HG02943 (cell line): ENCODE measurements around the gene NMB.

ENCODE experiments used
- ATAC-seq: cut with Tn5 transposase; IDR thresholded peaks from one replicate; pipeline ENCODE4 v1.9.1; 2021; ENCODE audit warnings: mild to moderate bottlenecking, low read depth, moderate library complexity; ENCODE audit not compliant: unreplicated experiment

Gene NMB

GRCh38 chr15:84621358-84621979, 36.5 kb downstream of the NMB start:
- ATAC-seq = no peak

GRCh38 chr15:84620626-84621025, 37.4 kb downstream of the NMB start:
- no peak for ATAC-seq

GRCh38 chr15:84616235-84616634, 41.8 kb downstream of the NMB start:
- ATAC-seq = no peak

GRCh38 chr15:84611631-84612030, 46.4 kb downstream of the NMB start:
- no peak for ATAC-seq

GRCh38 chr15:84609818-84610525, 48.0 kb downstream of the NMB start:
- ATAC-seq = no peak

- no peak for ATAC-seq
Observed at GRCh38 chr15:84608707-84609284, 49.2 kb downstream of the NMB start.

GRCh38 chr15:84606653-84607120, 51.3 kb downstream of the NMB start:
- ATAC-seq = no peak

GRCh38 chr15:84605554-84605882, 52.5 kb downstream of the NMB start:
- ATAC-seq = no peak
